Measurements from ENCODE around the gene EGFL7. TPM values are rescaled to one million over a fixed set of nuclear protein-coding genes. Genes with fewer than 3 reads are reported as not detected.

EGFL7 gene
- total and polyA plus RNA-seq, 11 donors, result 56.4 to 142 (median 94.5) TPM

GRCh38 chr9:136667214-136667939 lies 4.7 kb downstream of the EGFL7 start:
- TF ChIP-seq CTCF (IDR thresholded peaks at IDR 0.05) (no peak), POLR2A (IDR thresholded peaks at IDR 0.05) (no peak)
- Histone ChIP-seq H3K27me3 (peaks cover 0 to 34% (median 0%) of the 10 kb centered on the region in 9 donors), H3K36me3 (peaks cover 0 to 75% (median 51%) of the 10 kb centered on the region in 9 donors), H3K27ac (peak overlapping the region; percentile 46 to 96 (median 84)), H3K4me3 (peak overlapping the region; percentile 35 to 84 (median 68)), H3K9me3 (no peaks in the 10 kb centered on the region), H3K4me1 (peaks cover 0 to 36% (median 8%) of the 10 kb centered on the region in 12 donors)
- ATAC-seq, result no peak
- 56 to 68% (median 57%) methylated on average over 10 to 21 of the region's 21 CpGs for WGBS, 4 donors
- no peak for DNase-seq
- intact Hi-C loops (cut with DNase I), result no loop called here

- Histone ChIP-seq H3K36me3 (peaks cover 0 to 80% (median 51%) of the 10 kb centered on the region in 9 donors), H3K9me3 (no peaks in the 10 kb centered on the region), H3K4me3 (peak overlapping the region; percentile 35 to 84 (median 68)), H3K27me3 (peaks cover 0 to 27% (median 0%) of the 10 kb centered on the region in 9 donors), H3K4me1 (peaks cover 0 to 41% (median 8%) of the 10 kb centered on the region in 12 donors), H3K27ac (peak overlapping the region; percentile 46 to 96 (median 84))
- TF ChIP-seq POLR2A (IDR thresholded peaks at IDR 0.05), result no peak
- no peak for TF ChIP-seq CTCF (IDR thresholded peaks at IDR 0.05)
- intact Hi-C loops (cut with DNase I), result no loop called here
- DNase-seq (no peak), ATAC-seq (no peak)
- WGBS, 4 donors, result 36 to 66% (median 54%) methylated on average over 20 to 40 of the region's 40 CpGs
Observed at GRCh38 chr9:136667940-136668760, 5.4 kb downstream of the EGFL7 start.

- intact Hi-C loops (cut with DNase I), result no loop called here
- no peaks in the 10 kb centered on the region for H3K9me3 ChIP-seq
- TF ChIP-seq POLR2A (IDR thresholded peaks at IDR 0.05), result no peak
- no peak for TF ChIP-seq CTCF (IDR thresholded peaks at IDR 0.05)
- H3K4me3 ChIP-seq, result peak overlapping the region; percentile 35 to 84 (median 68)
- H3K36me3 ChIP-seq, result peaks cover 0 to 84% (median 53%) of the 10 kb centered on the region in 9 donors
- ATAC-seq, result peak in 1 of 4 donors; percentile 0
- peaks cover 0 to 41% (median 8%) of the 10 kb centered on the region in 12 donors for H3K4me1 ChIP-seq
- WGBS, 4 donors, result 39 to 64% (median 59%) methylated on average over 10 to 23 of the region's 23 CpGs
- H3K27ac ChIP-seq, result peak overlapping the region; percentile 31 to 96 (median 84)
- H3K27me3 ChIP-seq, result peaks cover 0 to 18% (median 0%) of the 10 kb centered on the region in 9 donors
- DNase-seq, result no peak
Observed at GRCh38 chr9:136668983-136669790, 6.5 kb downstream of the EGFL7 start.
